Measurements from ENCODE around the gene UBE2E2. TPM values are rescaled to one million over a fixed set of nuclear protein-coding genes. Genes with fewer than 3 reads are reported as not detected.

UBE2E2 gene
- polyA plus RNA-seq (49.6 to 63.2 TPM (median 52.9 TPM) in 3 replicates), polyA minus RNA-seq (10.0 to 34.2 TPM (median 22.8 TPM) in 3 replicates)
- polyA plus RNA-seq (2011; ENCODE audit: low read depth), result 81.1 TPM
- 64.3 and 137 TPM in 2 replicates for polyA plus RNA-seq (2011; cell fraction: cytosol; rRNA removed)
- 38.3 and 46.7 TPM in 2 replicates for polyA plus RNA-seq (2011; cell fraction: nucleus; rRNA removed)
- polyA plus RNA-seq (2012; ENCODE audit: low replicate concordance), result 33.6 and 64.1 TPM in 2 replicates
- polyA minus RNA-seq (2011; cell fraction: cytosol; rRNA and poly(A)+ RNA removed), result 48.9 TPM
- polyA minus RNA-seq (2011; cell fraction: nucleus; rRNA and poly(A)+ RNA removed), result 20.2 and 32.4 TPM in 2 replicates

DNA sequence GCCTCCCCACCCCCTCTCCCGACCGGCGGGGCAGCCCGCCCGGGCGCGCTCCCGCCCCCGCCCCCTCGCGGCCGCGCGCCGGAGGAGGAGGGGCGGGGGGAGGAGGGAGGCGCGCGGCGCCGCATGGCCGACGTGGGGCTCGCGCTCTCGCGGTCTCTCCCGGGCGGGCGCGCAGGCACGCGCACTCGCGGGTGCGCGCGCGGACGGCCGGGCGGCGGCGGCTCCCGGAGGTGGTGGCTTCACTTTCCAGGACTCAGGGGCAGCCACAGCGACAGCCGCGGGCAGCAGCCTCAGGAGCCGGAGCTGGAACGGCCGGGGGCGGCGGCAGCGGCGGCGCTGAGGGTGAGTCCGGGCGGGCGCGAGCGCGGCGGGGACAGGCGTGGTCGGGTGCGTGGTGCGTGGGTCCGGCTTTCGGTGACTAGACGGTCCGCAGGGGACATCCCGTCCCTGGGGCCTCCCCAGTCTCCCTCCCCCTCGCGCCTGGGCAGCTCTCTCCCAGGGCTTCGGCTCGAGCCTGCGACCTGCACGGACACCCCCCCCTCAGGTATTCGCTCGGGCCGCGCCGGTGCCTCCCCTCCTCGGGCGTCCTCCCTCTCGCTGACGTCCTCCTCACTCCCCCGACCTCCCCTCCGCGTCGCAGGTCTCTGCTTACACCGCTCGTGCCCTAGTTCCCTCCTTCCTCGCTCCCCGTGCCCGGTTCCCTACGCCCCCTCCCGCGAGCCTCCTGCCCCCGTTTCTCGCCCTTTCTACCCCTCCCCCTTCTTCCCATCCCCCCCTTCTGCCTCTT lies at the start of gene UBE2E2:
Gene UBE2E2, plus strand, starts transcription at position 407 of the 787 bp plus-strand sequence.
- Histone ChIP-seq H3K4me2 (ENCODE audit: control insufficient read depth, extremely low read depth, insufficient read depth, low read depth, low read length) (peak within 1 kb of the TSS; percentile 88), H2AFZ (ENCODE audit: control insufficient read depth, low read length) (peak within 1 kb of the TSS; percentile 93), H3K9ac (ENCODE audit: control insufficient read depth, extremely low read depth, insufficient read depth, low read length) (peak within 1 kb of the TSS; percentile 83), H4K20me1 (ENCODE audit: control insufficient read depth, extremely low read depth, insufficient read depth, low read length) (no peaks in the 10 kb centered on the region), H3K4me3 (ENCODE audit: control insufficient read depth in 2 of 3, extremely low read depth in 1 of 3, insufficient read depth in 2 of 3, low read depth in 1 of 3, low read length in 3 of 3) (peak within 1 kb of the TSS; percentile 86 to 97 (median 94)), H3K9me3 (ENCODE audit: control insufficient read depth, low read depth, low read length) (no peaks in the 10 kb centered on the region), H3K79me2 (ENCODE audit: control insufficient read depth, insufficient read depth, low read length) (peaks cover 25% of the 10 kb centered on the region), H3K9me1 (ENCODE audit: control insufficient read depth, extremely low read depth, insufficient read depth, low read length) (no peaks in the 10 kb centered on the region), H3K27me3 (ENCODE audit: control insufficient read depth, extremely low read depth, insufficient read depth, low read length) (peaks cover 14% of the 10 kb centered on the region), H3K36me3 (ENCODE audit: control insufficient read depth in 2 of 2, extremely low read depth in 1 of 2, insufficient read depth in 2 of 2, low read length in 2 of 2) (no peaks in the 10 kb centered on the region), H3K4me1 (ENCODE audit: control insufficient read depth, extremely low read depth, insufficient read depth, low read length) (peaks cover 10% of the 10 kb centered on the region), H3K27ac (ENCODE audit: control insufficient read depth, insufficient read depth, low read length) (peak within 1 kb of the TSS; percentile 44)
- dilution Hi-C loops (cut with MboI; ENCODE audit: extremely low pct_ligation_motif_present, low sequenced_read_pairs), result no loop called here
- FAIRE-seq, result no peak
- no peak for DNase-seq (ENCODE audit: low read depth, low spot score)
- TF ChIP-seq, protein P1, sequence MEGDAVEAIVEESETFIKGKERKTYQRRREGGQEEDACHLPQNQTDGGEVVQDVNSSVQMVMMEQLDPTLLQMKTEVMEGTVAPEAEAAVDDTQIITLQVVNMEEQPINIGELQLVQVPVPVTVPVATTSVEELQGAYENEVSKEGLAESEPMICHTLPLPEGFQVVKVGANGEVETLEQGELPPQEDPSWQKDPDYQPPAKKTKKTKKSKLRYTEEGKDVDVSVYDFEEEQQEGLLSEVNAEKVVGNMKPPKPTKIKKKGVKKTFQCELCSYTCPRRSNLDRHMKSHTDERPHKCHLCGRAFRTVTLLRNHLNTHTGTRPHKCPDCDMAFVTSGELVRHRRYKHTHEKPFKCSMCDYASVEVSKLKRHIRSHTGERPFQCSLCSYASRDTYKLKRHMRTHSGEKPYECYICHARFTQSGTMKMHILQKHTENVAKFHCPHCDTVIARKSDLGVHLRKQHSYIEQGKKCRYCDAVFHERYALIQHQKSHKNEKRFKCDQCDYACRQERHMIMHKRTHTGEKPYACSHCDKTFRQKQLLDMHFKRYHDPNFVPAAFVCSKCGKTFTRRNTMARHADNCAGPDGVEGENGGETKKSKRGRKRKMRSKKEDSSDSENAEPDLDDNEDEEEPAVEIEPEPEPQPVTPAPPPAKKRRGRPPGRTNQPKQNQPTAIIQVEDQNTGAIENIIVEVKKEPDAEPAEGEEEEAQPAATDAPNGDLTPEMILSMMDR (optimal IDR thresholded peaks at IDR 0.05 in 1 of 3, IDR thresholded peaks at IDR 0.05 in 1 of 3, conservative IDR thresholded peaks at IDR 0.05 in 1 of 3; ENCODE audit: extremely low read depth in 1 of 3, insufficient read depth in 2 of 3, low read length in 3 of 3), result no peak
- TF ChIP-seq EZH2 (IDR thresholded peaks at IDR 0.05; ENCODE audit: low read length), result no peak

- no peak overlapping the region for H2AFZ ChIP-seq (ENCODE audit: control insufficient read depth, low read length)
- dilution Hi-C loops (cut with MboI; ENCODE audit: extremely low pct_ligation_motif_present, low sequenced_read_pairs), result no loop called here
- H3K79me2 ChIP-seq (ENCODE audit: control insufficient read depth, insufficient read depth, low read length), result no peaks in the 10 kb centered on the region
- FAIRE-seq, result no peak
- no peak for TF ChIP-seq EZH2 (IDR thresholded peaks at IDR 0.05; ENCODE audit: low read length)
- no peaks in the 10 kb centered on the region for H3K9me3 ChIP-seq (ENCODE audit: control insufficient read depth, low read depth, low read length)
- no peak for DNase-seq (ENCODE audit: low read depth, low spot score)
- H3K36me3 ChIP-seq (ENCODE audit: control insufficient read depth in 2 of 2, extremely low read depth in 1 of 2, insufficient read depth in 2 of 2, low read length in 2 of 2), result no peaks in the 10 kb centered on the region
- H3K9ac ChIP-seq (ENCODE audit: control insufficient read depth, extremely low read depth, insufficient read depth, low read length), result no peak overlapping the region
- peaks cover 15% of the 10 kb centered on the region for H3K27me3 ChIP-seq (ENCODE audit: control insufficient read depth, extremely low read depth, insufficient read depth, low read length)
- no peak overlapping the region for H3K27ac ChIP-seq (ENCODE audit: control insufficient read depth, insufficient read depth, low read length)
- no peak overlapping the region for H3K4me3 ChIP-seq (ENCODE audit: control insufficient read depth in 2 of 3, extremely low read depth in 1 of 3, insufficient read depth in 2 of 3, low read depth in 1 of 3, low read length in 3 of 3)
- H3K4me1 ChIP-seq (ENCODE audit: control insufficient read depth, extremely low read depth, insufficient read depth, low read length), result no peaks in the 10 kb centered on the region
- H4K20me1 ChIP-seq (ENCODE audit: control insufficient read depth, extremely low read depth, insufficient read depth, low read length), result no peaks in the 10 kb centered on the region
- no peaks in the 10 kb centered on the region for H3K9me1 ChIP-seq (ENCODE audit: control insufficient read depth, extremely low read depth, insufficient read depth, low read length)
- no peak overlapping the region for H3K4me2 ChIP-seq (ENCODE audit: control insufficient read depth, extremely low read depth, insufficient read depth, low read depth, low read length)
Observed at GRCh38 chr3:23153436-23153835, 49.7 kb upstream of the UBE2E2 start.

Measured in keratinocyte (primary cell).